Liver (tissue), 9 donors: Measurements from ENCODE around the gene SLC4A11. TPM values are rescaled to one million over a fixed set of nuclear protein-coding genes. Genes with fewer than 3 reads are reported as not detected.

Experiments
- DNase-seq: peaks from one replicate; pipeline ENCODE4 v3.0.0-alpha.2; 2017; ENCODE audit warnings: low spot score
- H3K27ac ChIP-seq, 2 donors: one replicate each; pipeline ENCODE4 v1.7.0; 2013; ENCODE audit warnings: inconsistent platforms in 2 of 2, low read length in 2 of 2, control low read depth in 1 of 2, low read depth in 1 of 2, mild to moderate bottlenecking in 1 of 2
- H3K27me3 ChIP-seq, 4 donors: one replicate each; pipeline versions ENCODE4 v1.6.1 to v1.7.0; 2013; ENCODE audit warnings: low read length in 3 of 4, inconsistent platforms in 1 of 4, mild to moderate bottlenecking in 1 of 4, moderate library complexity in 1 of 4; ENCODE audit not compliant: control insufficient read depth in 4 of 4, insufficient read depth in 4 of 4
- H3K36me3 ChIP-seq, 4 donors: one replicate each; pipeline versions ENCODE4 v1.6.1 to v1.7.0; 2013; ENCODE audit warnings: low read length in 3 of 4, mild to moderate bottlenecking in 3 of 4, low read depth in 1 of 4, moderate library complexity in 1 of 4; ENCODE audit not compliant: control insufficient read depth in 4 of 4, insufficient read depth in 3 of 4
- H3K4me1 ChIP-seq, 4 donors: one replicate each; pipeline versions ENCODE4 v1.6.1 to v1.7.0; 2013; ENCODE audit warnings: low read length in 3 of 4, mild to moderate bottlenecking in 3 of 4, moderate library complexity in 1 of 4; ENCODE audit not compliant: control insufficient read depth in 4 of 4, insufficient read depth in 4 of 4
- H3K4me3 ChIP-seq, 3 donors: one replicate each; pipeline versions ENCODE4 v1.6.1 to v1.7.0; 2013; ENCODE audit warnings: low read length in 3 of 3, control low read depth in 1 of 3, low read depth in 1 of 3, mild to moderate bottlenecking in 1 of 3
- H3K9ac ChIP-seq, 2 donors: one replicate each; pipeline ENCODE4 v1.7.0; 2013; ENCODE audit warnings: low read length in 2 of 2, mild to moderate bottlenecking in 2 of 2, moderate library complexity in 2 of 2, control low read depth in 1 of 2, low read depth in 1 of 2
- H3K9me3 ChIP-seq, 4 donors: one replicate each; pipeline versions ENCODE4 v1.6.1 to v1.7.0; 2013; ENCODE audit warnings: low read length in 3 of 4; ENCODE audit not compliant: control insufficient read depth in 4 of 4
- EGR1 ChIP-seq, 2 donors: IDR thresholded peaks; 2 replicates each; pipeline ENCODE4 v1.6.1; 2016 to 2018; ENCODE audit warnings: antibody characterized with exemption in 2 of 2, low read depth in 2 of 2
- FOXA1 ChIP-seq: IDR thresholded peaks from 2 replicates; pipeline ENCODE4 v1.6.1; 2016; ENCODE audit warnings: antibody characterized with exemption
- FOXA2 ChIP-seq: IDR thresholded peaks from 2 replicates; pipeline ENCODE4 v1.6.1; 2016; ENCODE audit warnings: antibody characterized with exemption
- HNF4A ChIP-seq, 2 donors: conservative IDR thresholded peaks; 2 replicates each; pipeline ENCODE4 v1.6.1; 2016; ENCODE audit warnings: antibody characterized with exemption in 2 of 2, mild to moderate bottlenecking in 2 of 2
- HNF4G ChIP-seq: IDR thresholded peaks from 2 replicates; pipeline ENCODE4 v1.6.1; 2016; ENCODE audit warnings: antibody characterized with exemption
- JUND ChIP-seq, 2 donors: IDR thresholded peaks; 2 replicates each; pipeline ENCODE4 v1.6.1; 2016; ENCODE audit warnings: antibody characterized with exemption in 2 of 2
- NR2F2 ChIP-seq: IDR thresholded peaks from 2 replicates; pipeline ENCODE4 v1.6.1; 2016; ENCODE audit warnings: antibody characterized with exemption
- RAD21 ChIP-seq, 2 donors: IDR thresholded peaks; 2 replicates each; pipeline ENCODE4 v1.6.1; 2016; ENCODE audit warnings: antibody characterized with exemption in 2 of 2, mild to moderate bottlenecking in 2 of 2
- RXRA ChIP-seq, 2 donors: IDR thresholded peaks; 2 replicates each; pipeline ENCODE4 v1.6.1; 2017 to 2018; ENCODE audit warnings: antibody characterized with exemption in 2 of 2, mild to moderate bottlenecking in 1 of 2
- TAF1 ChIP-seq: conservative IDR thresholded peaks from 2 replicates; pipeline ENCODE4 v1.6.1; 2016; ENCODE audit warnings: antibody characterized with exemption, mild to moderate bottlenecking
- YY1 ChIP-seq: IDR thresholded peaks from 2 replicates; pipeline ENCODE4 v1.6.1; 2016; ENCODE audit warnings: antibody characterized with exemption, mild to moderate bottlenecking
- ZBTB33 ChIP-seq: IDR thresholded peaks from 2 replicates; pipeline ENCODE4 v1.6.1; 2016; ENCODE audit warnings: antibody characterized with exemption
- WGBS: extraction: QIAGEN DNeasy Blood & Tissue Kit; methylation state at CpG from one replicate; pipeline ENCODE4 v1.1.7; 2013; 5-methylcytosine and 5-hydroxymethylcytosine counted together
- polyA plus RNA-seq, 2 donors: library from polyadenylated mRNA; stranded (reverse) in 1 of 2; unstranded in 1 of 2; fragments of 200-250 nt in 1 of 2; fragments of >200 nt in 1 of 2; fragmentation: Nextera tagmentation in 1 of 2; extraction: Ambion mirVana in 1 of 2; gene quantifications; one replicate each; pipeline versions ENCODE4 v1.2.1 to v1.2.3, GENCODE V29; 2013 to 2015
- total RNA-seq, 2 donors: library from RNA; depleted of rRNA; stranded (reverse); fragments of >200 nt; gene quantifications; one replicate each; pipeline ENCODE4 v1.2.3, GENCODE V29; 2014
- TF ChIP-seq, protein P1 (sequence below): IDR thresholded peaks from 2 replicates; pipeline ENCODE4 v1.6.1; 2016; ENCODE audit warnings: antibody characterized with exemption, mild to moderate bottlenecking
- TF ChIP-seq, protein P2 (sequence below): IDR thresholded peaks from 2 replicates; pipeline ENCODE4 v1.6.1; 2016; ENCODE audit warnings: antibody characterized with exemption
- donor health status: healthy.
- donor health status: healthy.
- donor health status: healthy.
- donor health status: healthy.
- donor health status: healthy.

SLC4A11 gene
- total and polyA plus RNA-seq, 4 donors, result under 0.01 to 0.13 (median 0.06) TPM

DNA sequence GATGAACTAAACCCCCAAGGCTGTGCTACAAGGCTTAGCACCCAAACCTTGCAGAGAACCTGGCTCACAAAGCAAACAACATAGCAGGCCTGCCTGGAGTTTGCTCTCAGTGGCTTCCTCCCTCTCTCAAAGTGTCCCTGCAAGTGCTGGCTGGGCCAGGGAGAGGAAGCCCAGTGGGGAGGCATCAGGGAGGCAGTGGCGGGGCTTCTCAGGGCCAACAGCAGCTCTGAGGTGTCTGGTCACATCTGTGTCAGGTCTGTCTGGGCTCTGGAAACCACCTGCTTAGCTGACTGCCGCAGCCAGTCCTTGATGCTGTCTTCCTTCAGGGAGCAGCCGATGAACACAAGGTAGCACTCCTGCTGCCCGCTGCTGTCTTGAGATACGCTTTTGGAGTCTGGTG is 16.7 kb upstream of the SLC4A11 start:
- Histone ChIP-seq H3K36me3 (peaks cover 11 to 42% (median 14%) of the 10 kb centered on the region in 4 donors), H3K4me1 (no peaks in the 10 kb centered on the region), H3K9ac (no peak overlapping the region), H3K27me3 (no peaks in the 10 kb centered on the region), H3K9me3 (no peaks in the 10 kb centered on the region), H3K27ac (no peak overlapping the region), H3K4me3 (no peak overlapping the region)
- no peak for TF ChIP-seq JUND (IDR thresholded peaks at IDR 0.05)
- no peak for TF ChIP-seq RAD21 (IDR thresholded peaks at IDR 0.05)
- no peak for TF ChIP-seq RXRA (IDR thresholded peaks at IDR 0.05)
- TF ChIP-seq TAF1, result no peak
- TF ChIP-seq, protein P1, sequence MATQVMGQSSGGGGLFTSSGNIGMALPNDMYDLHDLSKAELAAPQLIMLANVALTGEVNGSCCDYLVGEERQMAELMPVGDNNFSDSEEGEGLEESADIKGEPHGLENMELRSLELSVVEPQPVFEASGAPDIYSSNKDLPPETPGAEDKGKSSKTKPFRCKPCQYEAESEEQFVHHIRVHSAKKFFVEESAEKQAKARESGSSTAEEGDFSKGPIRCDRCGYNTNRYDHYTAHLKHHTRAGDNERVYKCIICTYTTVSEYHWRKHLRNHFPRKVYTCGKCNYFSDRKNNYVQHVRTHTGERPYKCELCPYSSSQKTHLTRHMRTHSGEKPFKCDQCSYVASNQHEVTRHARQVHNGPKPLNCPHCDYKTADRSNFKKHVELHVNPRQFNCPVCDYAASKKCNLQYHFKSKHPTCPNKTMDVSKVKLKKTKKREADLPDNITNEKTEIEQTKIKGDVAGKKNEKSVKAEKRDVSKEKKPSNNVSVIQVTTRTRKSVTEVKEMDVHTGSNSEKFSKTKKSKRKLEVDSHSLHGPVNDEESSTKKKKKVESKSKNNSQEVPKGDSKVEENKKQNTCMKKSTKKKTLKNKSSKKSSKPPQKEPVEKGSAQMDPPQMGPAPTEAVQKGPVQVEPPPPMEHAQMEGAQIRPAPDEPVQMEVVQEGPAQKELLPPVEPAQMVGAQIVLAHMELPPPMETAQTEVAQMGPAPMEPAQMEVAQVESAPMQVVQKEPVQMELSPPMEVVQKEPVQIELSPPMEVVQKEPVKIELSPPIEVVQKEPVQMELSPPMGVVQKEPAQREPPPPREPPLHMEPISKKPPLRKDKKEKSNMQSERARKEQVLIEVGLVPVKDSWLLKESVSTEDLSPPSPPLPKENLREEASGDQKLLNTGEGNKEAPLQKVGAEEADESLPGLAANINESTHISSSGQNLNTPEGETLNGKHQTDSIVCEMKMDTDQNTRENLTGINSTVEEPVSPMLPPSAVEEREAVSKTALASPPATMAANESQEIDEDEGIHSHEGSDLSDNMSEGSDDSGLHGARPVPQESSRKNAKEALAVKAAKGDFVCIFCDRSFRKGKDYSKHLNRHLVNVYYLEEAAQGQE, result no peak
- TF ChIP-seq, protein P2, sequence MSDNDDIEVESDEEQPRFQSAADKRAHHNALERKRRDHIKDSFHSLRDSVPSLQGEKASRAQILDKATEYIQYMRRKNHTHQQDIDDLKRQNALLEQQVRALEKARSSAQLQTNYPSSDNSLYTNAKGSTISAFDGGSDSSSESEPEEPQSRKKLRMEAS, result no peak
- no peak for TF ChIP-seq ZBTB33
- TF ChIP-seq YY1, result no peak
- TF ChIP-seq EGR1 (IDR thresholded peaks at IDR 0.05; ENCODE audit: low read depth in 2 of 2), result no peak
- TF ChIP-seq FOXA2, result no peak
- WGBS, result 96% methylated on average over 5 of the region's 5 CpGs
- no peak for DNase-seq

- H3K9ac ChIP-seq, result no peak overlapping the region
- H3K9me3 ChIP-seq, result no peaks in the 10 kb centered on the region
Measured at GRCh38 chr20:3251806-3252205, 12.8 kb upstream of the SLC4A11 start.

More at GRCh38 chr20:3251806-3252205, 12.8 kb upstream of the SLC4A11 start:
- TF ChIP-seq TAF1, result no peak
- TF ChIP-seq, protein P1, result no peak
- TF ChIP-seq JUND (IDR thresholded peaks at IDR 0.05), result no peak
- no peak for TF ChIP-seq FOXA2
- TF ChIP-seq HNF4A (conservative IDR thresholded peaks at IDR 0.05), result no peak
- no peak for TF ChIP-seq RXRA (IDR thresholded peaks at IDR 0.05)
- no peak for TF ChIP-seq EGR1 (IDR thresholded peaks at IDR 0.05; ENCODE audit: low read depth in 2 of 2)
- TF ChIP-seq ZBTB33, result no peak
- no peak for TF ChIP-seq FOXA1
- TF ChIP-seq NR2F2, result no peak
- TF ChIP-seq YY1, result no peak
- TF ChIP-seq HNF4G, result no peak
- H3K27me3 ChIP-seq, result peaks cover 0 to 2% (median 0%) of the 10 kb centered on the region in 4 donors
- no peak overlapping the region for H3K27ac ChIP-seq
- H3K4me1 ChIP-seq, result peaks cover 0 to 7% (median 3%) of the 10 kb centered on the region in 4 donors
- WGBS, result 87% methylated on average over 8 of the region's 8 CpGs
- H3K4me3 ChIP-seq, result no peak overlapping the region
- H3K36me3 ChIP-seq, result peaks cover 7 to 28% (median 12%) of the 10 kb centered on the region in 4 donors
- no peak for DNase-seq
